Stimulated activated CD8-positive, alpha-beta memory T cell treated with anti-CD3 and anti-CD28 coated beads, Interleukin-15, amount 100 ng/mL, for 4 hours (primary cell): ENCODE measurements around the gene GALNT10.

Experiments
- DNase-seq, 2 donors: peaks; one replicate each; pipeline ENCODE4 v3.0.0-alpha.2; 2020; ENCODE audit warnings: low read depth in 2 of 2

GALNT10 gene

GRCh38 chr5:154296525-154297159 is 106.1 kb downstream of the GALNT10 start:
- DNase-seq: no peak

- no peak for DNase-seq
Measured at GRCh38 chr5:154298065-154298464, 107.5 kb downstream of the GALNT10 start.

GRCh38 chr5:154300207-154300883 is 109.8 kb downstream of the GALNT10 start:
- DNase-seq: no peak

- DNase-seq: no peak
Measured at GRCh38 chr5:154301726-154302125, 111.2 kb downstream of the GALNT10 start.

GRCh38 chr5:154302161-154302560 is 111.6 kb downstream of the GALNT10 start:
- DNase-seq: no peak

- DNase-seq: no peak
Measured at GRCh38 chr5:154303133-154303532, 112.6 kb downstream of the GALNT10 start.

GRCh38 chr5:154308443-154309370 is 118.2 kb downstream of the GALNT10 start:
- DNase-seq: no peak

- no peak for DNase-seq
Measured at GRCh38 chr5:154309371-154309745, 118.8 kb downstream of the GALNT10 start.

- DNase-seq: peak in 1 of 2 donors; percentile 6
Measured at GRCh38 chr5:154309805-154310204, 119.3 kb downstream of the GALNT10 start.

- DNase-seq: no peak
Measured at GRCh38 chr5:154311362-154311761, 120.8 kb downstream of the GALNT10 start.

- DNase-seq: no peak
Measured at GRCh38 chr5:154312000-154312399, 121.5 kb downstream of the GALNT10 start.

GRCh38 chr5:154312576-154312975 is 122.0 kb downstream of the GALNT10 start:
- no peak for DNase-seq

- DNase-seq: no peak
Measured at GRCh38 chr5:154313360-154314017, 123.0 kb downstream of the GALNT10 start.

- no peak for DNase-seq
Measured at GRCh38 chr5:154315196-154315595, 124.7 kb downstream of the GALNT10 start.

- DNase-seq: no peak
Measured at GRCh38 chr5:154315756-154316155, 125.2 kb downstream of the GALNT10 start.

- DNase-seq: no peak
Measured at GRCh38 chr5:154316223-154316935, 125.8 kb downstream of the GALNT10 start.

- no peak for DNase-seq
Measured at GRCh38 chr5:154317916-154318315, 127.4 kb downstream of the GALNT10 start.

- no peak for DNase-seq
Measured at GRCh38 chr5:154318691-154319090, 128.2 kb downstream of the GALNT10 start.

GRCh38 chr5:154319736-154320135 is 129.2 kb downstream of the GALNT10 start:
- no peak for DNase-seq

- DNase-seq: no peak
Measured at GRCh38 chr5:154320224-154321089, 129.9 kb downstream of the GALNT10 start.
